Panc1 (cell line): ENCODE measurements around the gene PRXL2B. TPM values are rescaled to one million over a fixed set of nuclear protein-coding genes. Genes with fewer than 3 reads are reported as not detected.

Source experiments
- ATAC-seq: fragments of 200-7000 bp; cut with Tn5 transposase; 2 replicates; pipeline ENCODE4 v1.9.1; 2020; ENCODE audit warnings: mild to moderate bottlenecking, moderate library complexity
- BruUV-seq: library from RNA; stranded (reverse); fragments of 400-500 nt; replicated peaks from 2 replicates; lab custom pipeline; 2021; lab: Mats Ljungman, UMichigan
- CTCF ChIA-PET: fragments of 300-600 bp; sonication (Branson Sonifier 250); formaldehyde crosslinking; loops from one replicate; lab custom pipeline; 2022; ENCODE audit warnings: antibody characterized with exemption; lab: Charles Lee
- POLR2A ChIA-PET: fragments of 300-600 bp; sonication (Branson Sonifier 250); formaldehyde crosslinking; loops from one replicate; lab custom pipeline; 2022; ENCODE audit warnings: antibody characterized with exemption; lab: Charles Lee
- DNase-seq: peaks from one replicate; pipeline ENCODE4 v3.0.0-alpha.2; 2010; ENCODE audit warnings: low read depth, low spot score
- H3K27ac ChIP-seq: 2 replicates; pipeline ENCODE4 v1.5.1; 2011; ENCODE audit warnings: mild to moderate bottlenecking, low read length, inconsistent platforms
- H3K27me3 ChIP-seq: fragments of 200-500 bp; sonication (Bioruptor generic); 2 replicates; pipeline ENCODE4 v1.6.0; 2014; ENCODE audit warnings: low read length, inconsistent platforms; ENCODE audit not compliant: control insufficient read depth, insufficient read depth
- H3K36me3 ChIP-seq: fragments of 200-500 bp; sonication (Bioruptor generic); 2 replicates; pipeline ENCODE4 v1.5.1; 2014; ENCODE audit warnings: inconsistent platforms, mild to moderate bottlenecking, low read length, moderate library complexity; ENCODE audit not compliant: control insufficient read depth, insufficient read depth
- H3K4me1 ChIP-seq: 2 replicates; pipeline ENCODE4 v1.5.1; 2011; ENCODE audit warnings: inconsistent platforms, mild to moderate bottlenecking, low read length, moderate library complexity; ENCODE audit not compliant: control insufficient read depth, insufficient read depth
- H3K4me3 ChIP-seq, 2 experiments: 2 replicates each; pipeline ENCODE4 v1.5.1; 2011 to 2012; ENCODE audit warnings: low read depth in 2 of 2, low read length in 2 of 2, mild to moderate bottlenecking in 2 of 2, inconsistent platforms in 1 of 2, moderate library complexity in 1 of 2
- H3K9me3 ChIP-seq: fragments of 200-500 bp; sonication (Bioruptor generic); 2 replicates; pipeline ENCODE4 v1.5.1; 2014; ENCODE audit warnings: low read depth, mild to moderate bottlenecking, inconsistent platforms, low read length, moderate library complexity; ENCODE audit not compliant: control insufficient read depth, insufficient read depth
- POLR2AphosphoS5 ChIP-seq: IDR thresholded peaks from 2 replicates; pipeline ENCODE4 v1.6.1; 2012; ENCODE audit warnings: mild to moderate bottlenecking, low read depth, low read length, moderate library complexity
- SIN3A ChIP-seq: IDR thresholded peaks from 2 replicates; pipeline ENCODE4 v1.6.1; 2012; ENCODE audit warnings: low read depth, mild to moderate bottlenecking, low read length, moderate library complexity, borderline replicate concordance; ENCODE audit not compliant: insufficient read depth
- TCF7L2 ChIP-seq: IDR thresholded peaks from 2 replicates; pipeline ENCODE4 v1.6.1; 2011; ENCODE audit warnings: mild to moderate bottlenecking, low read depth, low read length, inconsistent platforms
- in situ Hi-C: cut with HindIII; loops from 2 replicates; pipeline ENCODE4 v1.10.0; 2016; ENCODE audit warnings: low sequenced_read_pairs, low pct_unique_long_range_greater_than_20kb
- intact Hi-C: fragments of 100-400 bp; cut with micrococcal nuclease; formaldehyde crosslinking; loops from one replicate; pipeline ENCODE4 v1.10.0; 2022; ENCODE audit not compliant: unreplicated experiment
- total RNA-seq: library from RNA; stranded (reverse); gene quantifications from one replicate; pipeline ENCODE4 v1.2.1, GENCODE V29; 2021; ENCODE audit not compliant: unreplicated experiment
- TF ChIP-seq, protein P1 (sequence below), 2 experiments: IDR thresholded peaks; 2 replicates each; pipeline ENCODE4 v1.6.1; 2011 to 2012; ENCODE audit warnings: low read depth in 2 of 2, control low read depth in 1 of 2, low read length in 1 of 2, mild to moderate bottlenecking in 1 of 2, moderate library complexity in 1 of 2; ENCODE audit not compliant: insufficient read depth in 1 of 2
- TF ChIP-seq, protein P2 (sequence below): fragments of 450-650 bp; IDR thresholded peaks from 2 replicates; pipeline ENCODE4 v1.5.1; 2017; ENCODE audit warnings: mild to moderate bottlenecking

Gene PRXL2B
- total RNA-seq, 1 experiment from 2014 or later, result 17.0 TPM

DNA sequence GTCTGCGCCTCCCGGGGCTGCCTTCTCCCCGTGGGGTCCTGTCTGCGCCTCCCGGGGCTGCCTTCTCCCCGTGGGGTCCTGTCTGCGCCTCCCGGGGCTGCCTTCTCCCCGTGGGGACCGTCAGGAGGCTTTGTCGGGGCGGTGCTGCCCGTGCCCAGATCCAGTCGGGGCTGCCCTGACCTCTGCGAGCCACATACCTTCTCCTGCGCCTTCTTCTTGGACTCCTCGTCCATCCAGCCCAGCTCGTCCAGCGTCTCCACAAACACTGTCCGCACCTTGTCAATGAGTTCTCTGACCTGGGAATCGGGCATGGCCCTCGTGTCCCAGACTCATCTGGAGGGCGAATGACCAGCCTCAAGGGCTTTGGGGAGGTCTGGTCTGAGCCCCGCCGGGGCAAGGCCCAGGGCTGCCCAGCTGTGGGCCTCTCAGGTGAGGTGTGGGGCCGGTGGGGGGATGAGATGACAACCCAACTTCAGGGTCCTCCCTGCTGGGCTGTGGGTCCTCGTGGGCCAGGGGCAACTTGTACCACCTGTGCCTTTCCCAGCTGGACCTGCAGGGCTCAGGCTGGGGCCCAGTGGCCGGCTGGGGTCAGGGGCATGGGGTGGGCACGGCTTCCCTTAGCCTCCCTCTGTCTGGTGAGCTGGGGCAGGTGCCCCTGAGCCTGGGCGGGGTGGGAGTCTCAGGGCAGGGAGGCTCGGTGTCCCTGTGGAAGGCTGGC lies 9.4 kb downstream of the PRXL2B start:
- no peaks in the 10 kb centered on the region for H3K27me3 ChIP-seq
- ATAC-seq, result no peak

DNA sequence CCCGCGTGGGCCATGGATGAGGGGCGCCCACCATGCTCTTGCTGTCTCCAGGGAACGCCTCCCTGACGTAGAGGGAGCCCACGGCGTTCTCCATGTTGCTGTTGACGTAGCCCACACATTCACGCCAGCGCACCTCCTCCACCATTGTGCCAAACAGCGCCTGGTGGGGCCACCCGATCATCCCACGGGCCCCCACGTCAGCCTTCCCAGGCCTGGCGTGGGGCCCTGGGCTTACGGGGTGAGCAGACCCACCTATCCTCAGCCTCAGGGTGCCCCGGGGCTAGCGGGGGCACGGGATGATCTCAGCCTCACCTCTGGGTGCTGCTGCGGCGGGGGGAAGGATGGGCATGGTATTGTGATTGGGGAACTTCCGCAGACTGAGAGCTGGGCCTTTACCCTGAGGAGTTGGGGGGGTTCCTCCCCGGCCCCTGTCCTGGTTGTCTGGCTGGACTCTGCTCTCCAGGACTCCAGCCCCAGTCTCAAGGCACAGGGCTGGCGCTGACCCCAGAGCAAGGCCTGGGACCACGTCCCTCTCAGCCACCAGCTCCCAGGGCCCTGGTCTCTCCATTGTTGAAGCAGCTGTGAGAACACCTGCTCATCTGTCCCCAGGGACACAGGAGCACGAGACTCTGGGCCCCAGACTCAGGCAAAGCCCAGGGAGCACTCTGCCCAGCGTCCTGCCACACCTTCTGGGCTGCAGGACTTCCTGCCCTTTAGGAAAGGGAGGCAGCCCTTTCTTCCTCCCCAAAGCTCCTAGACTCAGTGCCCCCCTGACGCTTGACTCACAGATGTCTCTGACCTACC lies 10.2 kb downstream of the PRXL2B start:
- intact Hi-C loops, result no loop called here
- Histone ChIP-seq H3K9me3 (no peaks in the 10 kb centered on the region), H3K27me3 (no peaks in the 10 kb centered on the region), H3K27ac (no peak overlapping the region), H3K4me3 (no peak overlapping the region), H3K4me1 (no peaks in the 10 kb centered on the region), H3K36me3 (no peaks in the 10 kb centered on the region)
- TF ChIP-seq, protein P1, sequence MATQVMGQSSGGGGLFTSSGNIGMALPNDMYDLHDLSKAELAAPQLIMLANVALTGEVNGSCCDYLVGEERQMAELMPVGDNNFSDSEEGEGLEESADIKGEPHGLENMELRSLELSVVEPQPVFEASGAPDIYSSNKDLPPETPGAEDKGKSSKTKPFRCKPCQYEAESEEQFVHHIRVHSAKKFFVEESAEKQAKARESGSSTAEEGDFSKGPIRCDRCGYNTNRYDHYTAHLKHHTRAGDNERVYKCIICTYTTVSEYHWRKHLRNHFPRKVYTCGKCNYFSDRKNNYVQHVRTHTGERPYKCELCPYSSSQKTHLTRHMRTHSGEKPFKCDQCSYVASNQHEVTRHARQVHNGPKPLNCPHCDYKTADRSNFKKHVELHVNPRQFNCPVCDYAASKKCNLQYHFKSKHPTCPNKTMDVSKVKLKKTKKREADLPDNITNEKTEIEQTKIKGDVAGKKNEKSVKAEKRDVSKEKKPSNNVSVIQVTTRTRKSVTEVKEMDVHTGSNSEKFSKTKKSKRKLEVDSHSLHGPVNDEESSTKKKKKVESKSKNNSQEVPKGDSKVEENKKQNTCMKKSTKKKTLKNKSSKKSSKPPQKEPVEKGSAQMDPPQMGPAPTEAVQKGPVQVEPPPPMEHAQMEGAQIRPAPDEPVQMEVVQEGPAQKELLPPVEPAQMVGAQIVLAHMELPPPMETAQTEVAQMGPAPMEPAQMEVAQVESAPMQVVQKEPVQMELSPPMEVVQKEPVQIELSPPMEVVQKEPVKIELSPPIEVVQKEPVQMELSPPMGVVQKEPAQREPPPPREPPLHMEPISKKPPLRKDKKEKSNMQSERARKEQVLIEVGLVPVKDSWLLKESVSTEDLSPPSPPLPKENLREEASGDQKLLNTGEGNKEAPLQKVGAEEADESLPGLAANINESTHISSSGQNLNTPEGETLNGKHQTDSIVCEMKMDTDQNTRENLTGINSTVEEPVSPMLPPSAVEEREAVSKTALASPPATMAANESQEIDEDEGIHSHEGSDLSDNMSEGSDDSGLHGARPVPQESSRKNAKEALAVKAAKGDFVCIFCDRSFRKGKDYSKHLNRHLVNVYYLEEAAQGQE (IDR thresholded peaks at IDR 0.05; ENCODE audit: insufficient read depth in 1 of 2, low read depth in 2 of 2, low read length in 1 of 2), result no peak
- TF ChIP-seq POLR2AphosphoS5, result no peak
- TF ChIP-seq TCF7L2, result no peak
- TF ChIP-seq SIN3A, result no peak
- TF ChIP-seq, protein P2, sequence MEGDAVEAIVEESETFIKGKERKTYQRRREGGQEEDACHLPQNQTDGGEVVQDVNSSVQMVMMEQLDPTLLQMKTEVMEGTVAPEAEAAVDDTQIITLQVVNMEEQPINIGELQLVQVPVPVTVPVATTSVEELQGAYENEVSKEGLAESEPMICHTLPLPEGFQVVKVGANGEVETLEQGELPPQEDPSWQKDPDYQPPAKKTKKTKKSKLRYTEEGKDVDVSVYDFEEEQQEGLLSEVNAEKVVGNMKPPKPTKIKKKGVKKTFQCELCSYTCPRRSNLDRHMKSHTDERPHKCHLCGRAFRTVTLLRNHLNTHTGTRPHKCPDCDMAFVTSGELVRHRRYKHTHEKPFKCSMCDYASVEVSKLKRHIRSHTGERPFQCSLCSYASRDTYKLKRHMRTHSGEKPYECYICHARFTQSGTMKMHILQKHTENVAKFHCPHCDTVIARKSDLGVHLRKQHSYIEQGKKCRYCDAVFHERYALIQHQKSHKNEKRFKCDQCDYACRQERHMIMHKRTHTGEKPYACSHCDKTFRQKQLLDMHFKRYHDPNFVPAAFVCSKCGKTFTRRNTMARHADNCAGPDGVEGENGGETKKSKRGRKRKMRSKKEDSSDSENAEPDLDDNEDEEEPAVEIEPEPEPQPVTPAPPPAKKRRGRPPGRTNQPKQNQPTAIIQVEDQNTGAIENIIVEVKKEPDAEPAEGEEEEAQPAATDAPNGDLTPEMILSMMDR, result no peak
- ChIA-PET POLR2A (no interaction called here), CTCF (no interaction called here)
- ATAC-seq, result peak; percentile 15; the same call in 1 of the 2 replicates
- BruUV-seq, result no TSS peak
- in situ Hi-C loops, result no loop called here
- DNase-seq, result no peak

More for the DNA sequence above, 9.4 kb downstream of the PRXL2B start:
- Histone ChIP-seq H3K4me3 (no peak overlapping the region), H3K27ac (no peak overlapping the region), H3K4me1 (no peaks in the 10 kb centered on the region), H3K36me3 (no peaks in the 10 kb centered on the region), H3K9me3 (no peaks in the 10 kb centered on the region)
- intact Hi-C loops, result no loop called here
- TF ChIP-seq SIN3A, result no peak
- TF ChIP-seq, protein P2, result no peak
- TF ChIP-seq POLR2AphosphoS5, result no peak
- TF ChIP-seq, protein P1 (IDR thresholded peaks at IDR 0.05; ENCODE audit: insufficient read depth in 1 of 2, low read depth in 2 of 2, low read length in 1 of 2), result no peak
- TF ChIP-seq TCF7L2, result no peak
- no peak for DNase-seq
- in situ Hi-C loops, result no loop called here
- POLR2A ChIA-PET, result no interaction called here
- no TSS peak for BruUV-seq
- CTCF ChIA-PET, result no interaction called here
